ENCODE data around the gene QDPR.
"Not testable (repeated sequence)": the region's sequence is repeated elsewhere in the genome, so short reads cannot be mapped to it uniquely, and the experiment has no call there.

QDPR gene

GRCh38 chr4:17468619-17469221 is 43.2 kb downstream of the QDPR start:
- no peak overlapping the region for H3K4me3 ChIP-seq (ENCODE audit: low read length)
- peak; percentile 27 for DNase-seq (ENCODE audit: low read depth)
- peak; percentile 37 for TF ChIP-seq CTCF (IDR thresholded peaks at IDR 0.05; ENCODE audit: insufficient read depth, low read depth, low read length, missing control alignments)

- no peak for DNase-seq (ENCODE audit: low read depth)
- no peak for TF ChIP-seq CTCF (IDR thresholded peaks at IDR 0.05; ENCODE audit: insufficient read depth, low read depth, low read length, missing control alignments)
- no peak overlapping the region for H3K4me3 ChIP-seq (ENCODE audit: low read length)
These were observed 48.3 kb downstream of the QDPR start for GRCh38 chr4:17463606-17464005.

- no peak for DNase-seq (ENCODE audit: low read depth)
- H3K4me3 ChIP-seq (ENCODE audit: low read length): no peak overlapping the region
- TF ChIP-seq CTCF (IDR thresholded peaks at IDR 0.05; ENCODE audit: insufficient read depth, low read depth, low read length, missing control alignments): no peak
These were observed 61.6 kb downstream of the QDPR start for GRCh38 chr4:17450269-17450804.

GRCh38 chr4:17448689-17449088 is 63.2 kb downstream of the QDPR start:
- DNase-seq (ENCODE audit: low read depth): peak; percentile 68
- TF ChIP-seq CTCF (IDR thresholded peaks at IDR 0.05; ENCODE audit: insufficient read depth, low read depth, low read length, missing control alignments): no peak

GRCh38 chr4:17447675-17448298 is 64.1 kb downstream of the QDPR start:
- TF ChIP-seq CTCF (IDR thresholded peaks at IDR 0.05; ENCODE audit: insufficient read depth, low read depth, low read length, missing control alignments): peak; percentile 85
- H3K4me3 ChIP-seq (ENCODE audit: low read length): no peak overlapping the region
- DNase-seq (ENCODE audit: low read depth): peak; percentile 78

More at GRCh38 chr4:17448689-17449088, 63.2 kb downstream of the QDPR start:
- H3K4me3 ChIP-seq (ENCODE audit: low read length): no peak overlapping the region

- H3K4me3 ChIP-seq (ENCODE audit: low read length): no peak overlapping the region
- no peak for TF ChIP-seq CTCF (IDR thresholded peaks at IDR 0.05; ENCODE audit: insufficient read depth, low read depth, low read length, missing control alignments)
- peak; percentile 5 for DNase-seq (ENCODE audit: low read depth)
These were observed 64.8 kb downstream of the QDPR start for GRCh38 chr4:17447056-17447455.

- not testable (repeated sequence) for H3K4me3 ChIP-seq (ENCODE audit: low read length)
- DNase-seq (ENCODE audit: low read depth): peak; percentile 21
These were observed 69.4 kb downstream of the QDPR start for GRCh38 chr4:17442477-17442876.

Data from epithelial cell of esophagus (primary cell).